HL-60/S4 (cell line): ENCODE data around the gene SKAP2.

Source experiments
- in situ Hi-C: fragments of 300-500 bp; cut with MboI; formaldehyde crosslinking; loops from 2 replicates; pipeline ENCODE4 v1.14.3; 2022; ENCODE audit warnings: low sequenced_read_pairs

SKAP2 gene

DNA sequence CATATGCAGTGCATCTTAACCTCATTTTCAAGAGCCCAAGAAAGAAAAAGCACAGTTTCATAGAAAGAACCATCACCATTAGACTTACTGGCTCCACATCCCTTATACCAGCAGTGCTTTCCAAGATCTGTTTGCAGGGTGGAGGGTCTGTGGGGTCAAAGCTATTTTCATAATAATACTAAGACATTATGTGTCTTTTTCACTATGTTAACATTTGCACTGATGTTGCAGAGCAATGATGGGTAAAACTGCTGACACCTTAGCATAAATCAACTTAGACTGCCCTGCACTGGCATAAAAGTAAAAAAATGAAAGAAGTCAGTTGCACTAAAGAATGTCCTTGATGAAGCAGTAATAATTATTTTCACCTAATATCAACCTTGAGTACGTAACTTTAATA lies 166.2 kb downstream of the SKAP2 start:
- in situ Hi-C loops: no loop called here

DNA sequence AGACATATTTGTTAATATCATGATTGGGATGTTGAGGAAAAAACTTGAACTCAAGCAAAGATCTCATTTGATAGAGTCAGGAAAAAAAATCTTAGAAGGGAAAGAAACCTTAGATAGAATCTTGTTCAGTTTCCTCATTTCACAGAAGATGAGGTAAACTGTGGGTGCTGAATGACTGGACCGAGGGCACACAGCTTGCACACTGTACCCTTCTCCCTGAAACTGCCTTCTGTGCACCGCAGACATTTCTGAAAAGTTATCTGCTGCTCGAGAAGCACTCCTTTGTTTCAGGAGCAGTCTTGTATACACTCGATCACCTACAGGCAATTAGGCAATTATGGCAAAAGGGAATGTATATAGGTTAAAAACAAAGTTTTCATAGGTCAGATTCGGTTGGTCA lies 167.4 kb downstream of the SKAP2 start:
- in situ Hi-C loops: no loop called here

DNA sequence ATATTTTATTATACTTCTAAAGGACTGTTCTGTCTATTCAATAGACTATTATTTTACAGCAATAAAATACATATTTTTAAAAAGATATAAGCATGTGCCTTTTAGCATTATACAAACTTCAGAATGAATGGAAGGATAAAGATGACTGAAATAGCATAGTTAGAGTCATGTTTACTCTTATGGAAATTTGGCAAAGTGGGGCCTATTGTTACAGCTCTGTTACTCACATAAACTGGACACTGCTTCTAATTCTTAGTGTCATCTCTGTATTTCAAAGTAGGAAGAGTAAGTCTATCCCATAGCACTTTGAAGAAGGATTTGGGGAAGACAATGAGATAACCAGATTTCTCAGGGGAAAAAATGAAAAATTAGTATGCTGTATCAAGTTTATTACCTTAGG lies 168.2 kb downstream of the SKAP2 start:
- in situ Hi-C loops: no loop called here

DNA sequence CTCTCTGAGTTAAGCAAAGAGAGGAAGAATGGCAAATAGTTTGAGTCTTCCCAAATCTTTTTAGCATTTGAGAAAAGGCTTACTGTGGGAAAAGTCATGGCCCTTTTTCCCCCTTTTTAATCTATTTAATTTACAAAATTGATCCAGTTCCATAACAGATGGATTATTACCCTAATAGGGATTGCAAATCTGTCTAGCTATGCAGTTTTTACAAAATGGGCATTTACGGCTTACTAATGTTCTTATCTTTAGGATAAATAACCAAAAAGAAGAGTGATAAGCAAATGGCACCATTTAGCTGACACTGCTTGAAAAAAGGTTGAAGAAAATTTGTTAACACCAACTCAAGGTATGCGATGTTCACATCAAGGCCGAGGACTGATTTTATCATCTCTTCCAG lies 169.7 kb downstream of the SKAP2 start:
- in situ Hi-C loops: no loop called here

DNA sequence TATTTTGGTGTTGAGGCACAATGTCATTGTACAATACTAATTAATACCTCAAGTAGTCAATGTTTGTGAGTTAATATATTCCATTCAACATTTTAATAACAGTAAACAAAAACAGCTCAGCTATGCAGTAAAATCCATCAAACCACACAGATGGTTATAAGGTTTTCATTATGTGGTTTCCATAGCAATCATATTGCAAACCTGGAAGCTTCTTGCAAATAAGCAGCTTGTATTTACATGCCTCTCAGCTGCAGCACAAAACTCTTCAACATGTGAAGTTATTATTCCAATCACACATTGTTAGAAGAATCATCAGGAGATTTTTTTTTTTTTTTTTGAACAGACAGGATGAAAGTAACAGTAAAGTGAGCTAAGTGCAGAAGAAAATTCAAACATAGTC lies 170.2 kb downstream of the SKAP2 start:
- in situ Hi-C loops: no loop called here

DNA sequence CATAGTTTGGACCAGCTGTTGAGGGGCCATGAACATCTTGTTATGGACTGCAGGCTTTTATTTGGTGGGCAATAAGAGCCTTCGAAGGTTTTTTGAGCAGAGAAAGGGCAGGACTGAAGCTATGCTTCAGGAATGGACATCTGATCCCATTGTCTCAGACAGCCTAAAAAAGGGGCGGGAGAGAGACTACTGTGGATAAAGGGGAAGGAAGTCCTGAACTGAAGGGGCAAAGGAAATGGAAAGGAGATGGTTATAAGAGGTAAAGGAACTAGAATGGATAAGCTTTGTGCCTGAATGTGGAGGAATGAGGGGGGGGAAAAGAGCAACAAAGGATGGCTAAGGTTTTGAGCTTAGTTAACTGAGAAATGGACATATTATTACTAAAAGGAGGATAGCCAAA lies 172.5 kb downstream of the SKAP2 start:
- in situ Hi-C loops: no loop called here

- in situ Hi-C loops: no loop called here
These were observed 173.0 kb downstream of the SKAP2 start for GRCh38 chr7:26691406-26691805.

GRCh38 chr7:26690135-26690805 lies 174.1 kb downstream of the SKAP2 start:
- in situ Hi-C loops: no loop called here

DNA sequence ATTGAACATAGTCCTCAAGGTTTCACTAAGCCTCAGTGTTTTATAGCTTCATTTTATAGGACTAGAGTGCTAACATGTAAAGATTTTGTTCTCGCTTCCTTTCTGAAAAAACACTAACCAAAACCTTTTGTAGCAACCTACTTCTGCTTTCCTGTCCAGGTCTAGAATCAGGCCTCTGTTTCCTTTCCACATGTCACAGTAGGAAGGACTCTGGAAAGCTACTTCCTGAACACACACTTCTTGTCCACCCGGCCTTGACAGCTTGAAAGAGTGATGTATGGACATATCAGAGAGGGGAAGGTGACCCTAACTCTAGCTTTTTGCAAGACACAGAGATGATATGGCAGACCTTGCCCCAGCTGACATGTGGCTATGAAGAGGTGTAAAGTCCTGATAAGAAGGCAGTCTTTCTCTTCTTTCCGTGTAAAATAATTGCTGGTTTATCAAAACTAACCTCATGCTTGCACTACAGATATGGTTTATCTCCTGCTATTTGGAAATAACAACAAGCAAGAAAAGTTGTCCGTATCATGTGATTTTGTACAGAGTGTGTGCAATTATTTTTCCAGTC lies 175.4 kb downstream of the SKAP2 start:
- in situ Hi-C loops: no loop called here

GRCh38 chr7:26688388-26688787 lies 176.0 kb downstream of the SKAP2 start:
- in situ Hi-C loops: no loop called here

DNA sequence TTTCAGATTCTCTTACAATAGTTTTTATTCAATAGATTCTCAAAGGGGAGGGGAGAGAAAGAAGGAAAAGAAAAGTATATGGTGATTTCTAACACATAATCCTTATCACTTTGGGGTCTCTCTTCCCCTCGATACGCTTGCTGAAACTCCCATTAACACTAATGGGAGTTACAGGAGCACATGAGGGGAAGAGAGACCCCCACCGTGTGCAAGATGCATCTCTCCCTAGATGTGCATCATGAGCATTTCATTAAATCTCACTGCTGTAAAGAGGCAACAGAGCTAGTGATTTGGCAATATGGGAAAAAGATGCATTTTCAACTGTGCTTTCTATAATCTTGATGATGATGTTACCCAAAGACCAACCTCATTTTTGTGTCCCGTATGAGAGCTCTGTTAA lies 177.4 kb downstream of the SKAP2 start:
- in situ Hi-C loops: no loop called here

DNA sequence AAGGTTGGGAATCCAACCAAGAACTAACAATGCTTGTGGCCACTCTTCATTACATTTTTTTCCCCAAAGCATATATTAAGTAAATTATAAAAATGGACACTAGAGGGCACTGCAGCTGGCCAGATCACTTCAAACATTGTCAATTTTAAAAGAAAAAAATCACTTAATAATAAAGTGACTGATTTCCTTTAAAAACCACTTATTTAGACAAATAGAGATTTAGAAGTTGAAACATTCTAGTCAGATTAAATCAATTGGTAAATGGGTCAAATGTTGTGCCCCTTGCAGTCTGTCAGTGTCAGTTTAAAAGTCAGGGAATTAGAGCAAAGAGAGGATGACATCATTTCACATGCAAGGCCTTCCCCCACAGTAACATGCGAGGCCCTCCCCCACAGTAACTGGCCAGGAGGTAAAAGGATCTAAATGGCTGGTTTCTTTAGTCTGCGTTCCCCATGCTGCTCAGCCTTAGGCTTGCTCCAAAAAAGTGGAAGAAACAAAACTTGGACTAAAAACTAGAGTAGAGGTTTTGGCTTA lies 177.9 kb downstream of the SKAP2 start:
- in situ Hi-C loops: no loop called here

DNA sequence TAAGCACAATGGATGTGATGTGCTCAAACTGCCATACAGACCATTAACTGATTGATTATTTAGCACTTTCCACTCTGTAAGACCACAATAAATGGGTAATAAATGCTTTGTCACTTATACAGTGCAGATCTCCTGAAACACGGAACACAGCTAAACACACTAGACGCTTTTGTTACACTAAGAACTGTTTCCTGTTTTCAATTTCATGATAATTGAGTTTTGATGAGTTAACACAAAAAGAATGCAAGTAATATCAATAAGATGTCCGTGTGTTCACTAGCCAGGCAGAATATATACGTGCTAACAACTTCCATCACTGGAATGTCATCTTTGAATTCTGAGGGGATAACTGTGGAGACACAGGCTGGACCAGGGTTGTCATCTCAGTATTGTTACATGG lies 178.8 kb downstream of the SKAP2 start:
- in situ Hi-C loops: no loop called here

- in situ Hi-C loops: no loop called here
These were observed 179.9 kb downstream of the SKAP2 start for GRCh38 chr7:26684447-26684846.

DNA sequence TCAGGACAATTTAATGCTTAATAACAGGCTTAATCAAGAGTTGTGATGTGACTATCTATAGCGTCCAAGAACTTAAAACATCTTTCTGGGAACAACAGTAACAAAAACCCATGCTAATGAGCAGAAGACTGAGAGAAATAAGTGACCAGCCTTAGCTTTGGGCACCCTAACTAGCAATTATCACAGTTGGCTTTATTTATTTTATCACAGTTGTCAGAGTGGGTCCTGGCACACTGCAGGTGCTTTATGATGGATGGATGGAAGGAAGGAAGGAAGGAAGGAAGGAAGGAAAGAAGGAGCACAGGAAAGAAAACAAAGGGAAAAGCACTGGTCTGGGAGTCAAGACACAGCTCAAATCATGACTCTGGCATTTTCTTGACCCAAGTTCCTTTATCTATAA lies 181.1 kb downstream of the SKAP2 start:
- in situ Hi-C loops: no loop called here

DNA sequence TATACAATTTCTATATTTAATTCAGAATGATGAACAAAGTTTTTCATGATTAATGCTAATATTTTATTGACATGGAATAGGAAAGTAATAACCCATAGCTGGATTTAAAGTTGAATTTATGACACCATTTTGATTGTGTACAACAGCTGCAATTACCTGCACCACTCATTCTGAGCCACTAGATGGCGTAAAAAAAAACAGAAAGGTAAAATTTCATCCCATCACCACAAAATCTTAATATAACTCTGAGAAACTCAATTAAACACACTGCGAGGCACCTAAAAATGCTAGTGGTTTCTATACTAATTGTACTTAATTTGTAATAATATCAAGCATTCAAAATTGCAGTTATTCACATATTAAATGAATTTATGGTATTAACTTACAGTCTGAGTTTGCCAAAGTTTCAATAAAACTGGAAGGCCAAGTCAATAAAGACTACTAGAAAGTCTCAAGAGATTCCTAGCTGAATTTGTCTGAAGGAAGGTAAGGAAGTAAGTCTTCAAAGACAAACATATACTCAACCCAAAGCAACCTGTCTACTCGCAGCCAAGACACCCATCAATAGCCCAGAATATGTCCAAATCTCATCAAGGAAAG lies 182.5 kb downstream of the SKAP2 start:
- in situ Hi-C loops: no loop called here

DNA sequence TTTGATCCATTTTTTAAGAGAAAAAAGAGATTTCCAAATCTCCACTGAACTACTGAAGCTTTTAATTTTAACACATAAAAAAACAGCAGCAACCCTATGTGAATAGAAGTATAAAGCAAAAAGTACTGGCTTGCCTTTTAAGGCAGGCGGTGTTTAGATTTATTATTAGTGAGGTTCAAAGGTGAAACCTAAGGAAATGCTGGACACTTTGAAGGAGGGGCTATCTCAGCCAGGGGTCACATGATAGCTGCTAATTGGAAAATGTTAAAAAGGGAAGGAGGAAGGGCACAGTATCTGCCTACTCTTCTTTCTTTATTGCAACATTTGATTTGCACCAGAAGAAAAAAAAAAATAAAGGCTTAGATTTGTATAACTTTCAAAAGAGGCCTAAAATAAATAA lies 183.8 kb downstream of the SKAP2 start:
- in situ Hi-C loops: no loop called here

DNA sequence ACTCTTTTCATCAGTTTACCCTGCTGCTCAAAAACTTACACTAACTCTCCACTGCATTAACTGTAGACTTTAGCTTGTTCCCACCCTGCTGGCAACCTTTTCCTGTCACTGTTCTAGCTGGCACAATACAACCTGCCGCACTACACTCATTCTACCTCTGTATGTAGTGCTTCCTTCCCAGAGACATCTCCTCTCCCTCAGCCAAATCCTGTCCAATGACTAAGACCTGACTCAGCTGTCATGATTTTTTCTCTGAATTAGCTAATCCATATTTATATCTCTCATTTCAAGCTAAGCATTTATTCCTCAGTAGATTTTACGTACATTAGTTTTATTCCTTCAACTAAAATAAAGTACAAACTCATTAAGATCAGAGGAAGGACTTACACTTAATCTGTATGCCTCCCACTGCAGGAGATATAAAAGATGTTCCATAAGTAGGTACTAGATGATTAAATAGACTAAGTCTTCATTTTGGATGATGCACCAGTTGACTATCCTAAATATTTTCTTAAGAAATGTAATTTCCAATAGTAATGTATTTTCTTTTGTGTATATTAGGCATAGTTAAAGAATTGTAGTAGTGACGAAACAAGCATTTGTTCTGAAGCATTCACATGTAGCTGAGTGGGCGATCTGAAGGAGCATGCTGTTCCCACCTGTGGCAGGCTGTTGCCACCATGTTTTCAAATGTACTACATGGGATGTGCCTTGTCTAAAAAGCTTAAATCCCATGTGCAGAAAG lies 189.1 kb downstream of the SKAP2 start:
- in situ Hi-C loops: no loop called here

DNA sequence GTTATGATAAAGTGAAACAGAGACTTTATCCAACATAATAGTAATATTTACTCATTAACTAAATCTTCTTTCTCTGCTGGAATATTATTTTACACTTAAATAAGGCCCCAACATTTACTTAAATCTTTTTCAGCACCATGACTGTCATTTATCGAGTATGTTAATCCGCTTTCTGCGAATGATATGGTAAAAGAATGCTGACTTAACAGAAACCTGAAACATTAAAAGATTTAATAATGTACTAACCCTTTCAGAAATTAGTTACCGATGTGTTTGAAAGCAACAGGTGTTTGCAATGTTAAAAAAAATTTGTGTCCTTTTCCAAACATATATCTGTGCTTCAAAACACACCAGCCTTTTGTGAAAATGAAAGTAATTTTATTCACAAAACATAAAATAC lies 190.5 kb downstream of the SKAP2 start:
- in situ Hi-C loops: loop anchor here (25.0 kb wide), 1 partner anchor 612 kb away; no protein-coding TSS in a partner anchor

- in situ Hi-C loops: loop anchor here (25.0 kb wide), 1 partner anchor 611 kb away; no protein-coding TSS in a partner anchor
These were observed 191.1 kb downstream of the SKAP2 start for GRCh38 chr7:26673271-26673670.

GRCh38 chr7:26670841-26671240 lies 193.5 kb downstream of the SKAP2 start:
- in situ Hi-C loops: loop anchor here (25.0 kb wide), 1 partner anchor 609 kb away; no protein-coding TSS in a partner anchor
